WERI-Rb-1 (cell line): ENCODE results near the gene CSTPP1.

Source experiments
- DNase-seq: peaks from one replicate; pipeline ENCODE4 v3.0.0-alpha.2; 2020
- H3K27ac ChIP-seq: fragments of 250-450 bp; sonication (Bioruptor Pico); 2 replicates; pipeline ENCODE4 v1.5.1; 2020; ENCODE audit warnings: mild to moderate bottlenecking, moderate library complexity
- H3K27me3 ChIP-seq: fragments of 250-450 bp; sonication (Bioruptor Pico); 2 replicates; pipeline ENCODE4 v1.5.1; 2021; ENCODE audit warnings: mild to moderate bottlenecking, low read depth, moderate library complexity; ENCODE audit not compliant: insufficient read depth, severe bottlenecking
- H3K36me3 ChIP-seq: fragments of 250-450 bp; sonication (Bioruptor Pico); 2 replicates; pipeline ENCODE4 v1.5.1; 2020; ENCODE audit warnings: mild to moderate bottlenecking, moderate library complexity
- H3K4me3 ChIP-seq: 2 replicates; pipeline ENCODE4 v1.5.1; 2011; ENCODE audit warnings: low read depth, mild to moderate bottlenecking, control low read depth, low read length
- H3K9me3 ChIP-seq: fragments of 250-450 bp; sonication (Bioruptor Pico); 2 replicates; pipeline ENCODE4 v1.5.1; 2021; ENCODE audit warnings: mild to moderate bottlenecking, moderate library complexity; ENCODE audit not compliant: severe bottlenecking
- CTCF ChIP-seq: IDR thresholded peaks from 2 replicates; pipeline ENCODE4 v1.5.1; 2011; ENCODE audit warnings: low read depth, mild to moderate bottlenecking, control low read depth, inconsistent platforms, low read length

The CSTPP1 gene

GRCh38 chr11:47182380-47182779 is 245.8 kb downstream of the CSTPP1 start:
- TF ChIP-seq CTCF = no peak
- DNase-seq = no peak
- no peak overlapping the region for H3K27ac ChIP-seq
- no peak overlapping the region for H3K4me3 ChIP-seq
- peaks cover 23% of the 10 kb centered on the region for H3K36me3 ChIP-seq
- H3K9me3 ChIP-seq = no peaks in the 10 kb centered on the region
- no peaks in the 10 kb centered on the region for H3K27me3 ChIP-seq

GRCh38 chr11:47183031-47183856 is 246.7 kb downstream of the CSTPP1 start:
- H3K9me3 ChIP-seq = no peaks in the 10 kb centered on the region
- H3K27me3 ChIP-seq = no peaks in the 10 kb centered on the region

GRCh38 chr11:47183969-47184368 is 247.4 kb downstream of the CSTPP1 start:
- DNase-seq = no peak
- TF ChIP-seq CTCF = no peak
- Histone ChIP-seq H3K9me3 (no peaks in the 10 kb centered on the region), H3K27me3 (no peaks in the 10 kb centered on the region), H3K4me3 (no peak overlapping the region), H3K27ac (no peak overlapping the region), H3K36me3 (peaks cover 10% of the 10 kb centered on the region)

More at GRCh38 chr11:47183031-47183856, 246.7 kb downstream of the CSTPP1 start:
- H3K4me3 ChIP-seq = no peak overlapping the region
- H3K36me3 ChIP-seq = peaks cover 18% of the 10 kb centered on the region
- no peak overlapping the region for H3K27ac ChIP-seq
- no peak for DNase-seq
- no peak for TF ChIP-seq CTCF

GRCh38 chr11:47184711-47185304 is 248.2 kb downstream of the CSTPP1 start:
- no peaks in the 10 kb centered on the region for H3K9me3 ChIP-seq
- peak overlapping the region; percentile 80 for H3K4me3 ChIP-seq
- peak overlapping the region; percentile 83; the same call in 1 of the 2 replicates for H3K27ac ChIP-seq
- H3K36me3 ChIP-seq = peaks cover 5% of the 10 kb centered on the region
- TF ChIP-seq CTCF = no peak
- DNase-seq = no peak
- H3K27me3 ChIP-seq = no peaks in the 10 kb centered on the region

GRCh38 chr11:47185305-47186075 is 248.9 kb downstream of the CSTPP1 start:
- Histone ChIP-seq H3K27ac (peak overlapping the region; percentile 83), H3K36me3 (peaks cover 5% of the 10 kb centered on the region), H3K27me3 (no peaks in the 10 kb centered on the region), H3K9me3 (no peaks in the 10 kb centered on the region), H3K4me3 (peak overlapping the region; percentile 80)
- no peak for TF ChIP-seq CTCF
- peak; percentile 66 for DNase-seq
